ENCODE results near the gene LRP3.

DNA sequence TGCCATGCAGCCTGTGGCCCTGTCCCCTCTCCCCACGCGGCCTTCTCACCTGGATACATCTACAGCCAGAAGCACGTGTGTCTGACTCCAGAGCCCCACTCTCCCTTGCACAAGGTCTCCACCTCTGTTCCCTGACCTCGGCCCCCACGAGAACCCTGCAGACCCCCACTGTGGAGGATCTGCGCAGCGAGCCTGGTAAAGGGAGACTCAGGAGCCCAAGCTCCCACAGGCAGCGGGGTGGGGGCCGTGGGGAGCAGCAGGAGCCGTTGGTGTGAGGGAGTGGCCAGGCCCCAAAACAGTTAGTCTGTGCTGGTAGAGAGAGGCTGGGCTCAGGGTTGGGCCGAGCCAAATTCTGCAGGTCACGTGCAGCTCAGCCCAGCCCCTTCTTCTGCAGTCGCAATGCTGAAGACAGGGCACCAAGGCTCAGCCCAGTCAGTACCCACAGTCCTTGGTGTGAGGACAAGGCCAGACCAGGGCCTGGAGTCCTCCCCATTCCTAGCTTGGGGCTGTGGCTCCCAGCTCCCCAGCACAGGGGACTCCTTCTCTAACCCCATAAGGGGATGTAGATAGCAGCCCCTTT, 60.2 kb downstream of the LRP3 start:
- no peak for TF ChIP-seq SUZ12 (IDR thresholded peaks at IDR 0.05)
- no peak for TF ChIP-seq FOXM1 (IDR thresholded peaks at IDR 0.05; ENCODE audit: borderline replicate concordance)
- no peak for TF ChIP-seq ZNF384 (IDR thresholded peaks at IDR 0.05)
- no peak for TF ChIP-seq BHLHE40 (IDR thresholded peaks at IDR 0.05; ENCODE audit: borderline replicate concordance)
- TF ChIP-seq FOXA1 (IDR thresholded peaks at IDR 0.05): no peak
- TF ChIP-seq NFRKB (IDR thresholded peaks at IDR 0.05): no peak
- no peak for TF ChIP-seq FOXK2 (IDR thresholded peaks at IDR 0.05)
- TF ChIP-seq ELF4 (IDR thresholded peaks at IDR 0.05): no peak
- TF ChIP-seq TARDBP (IDR thresholded peaks at IDR 0.05): no peak
- TF ChIP-seq SP1 (IDR thresholded peaks at IDR 0.05): no peak
- no peak for TF ChIP-seq HDGF (IDR thresholded peaks at IDR 0.05; ENCODE audit: borderline replicate concordance)
- no peak for TF ChIP-seq LEF1 (IDR thresholded peaks at IDR 0.05; ENCODE audit: borderline replicate concordance)

All from HEK293T (cell line).